ENCODE measurements around the gene NRXN3.
"Not testable (repeated sequence)": the region's sequence is repeated elsewhere in the genome, so short reads cannot be mapped to it uniquely, and the experiment has no call there.

NRXN3 gene

GRCh38 chr14:78968265-78968664 is 798.1 kb downstream of the NRXN3 start:
- DNase-seq, result no peak

GRCh38 chr14:78970677-78971076 is 800.5 kb downstream of the NRXN3 start:
- no peak for DNase-seq

GRCh38 chr14:78972440-78972839 is 802.3 kb downstream of the NRXN3 start:
- no peak for DNase-seq

- DNase-seq, result no peak
Measured at GRCh38 chr14:78974691-78975090, 804.5 kb downstream of the NRXN3 start.

- no peak for DNase-seq
Measured at GRCh38 chr14:78975734-78976133, 805.6 kb downstream of the NRXN3 start.

- no peak for DNase-seq
Measured at GRCh38 chr14:78978896-78979295, 808.7 kb downstream of the NRXN3 start.

GRCh38 chr14:78982551-78982950 is 812.4 kb downstream of the NRXN3 start:
- DNase-seq, result no peak

GRCh38 chr14:78983126-78983525 is 813.0 kb downstream of the NRXN3 start:
- DNase-seq, result no peak

- DNase-seq, result no peak
Measured at GRCh38 chr14:78985668-78986381, 815.7 kb downstream of the NRXN3 start.

- DNase-seq, result no peak
Measured at GRCh38 chr14:78986989-78987388, 816.8 kb downstream of the NRXN3 start.

GRCh38 chr14:78989221-78989620 is 819.0 kb downstream of the NRXN3 start:
- DNase-seq, result no peak

GRCh38 chr14:78992867-78993266 is 822.7 kb downstream of the NRXN3 start:
- DNase-seq, result no peak

- no peak for DNase-seq
Measured at GRCh38 chr14:78997811-78998210, 827.6 kb downstream of the NRXN3 start.

GRCh38 chr14:79009286-79009685 is 839.1 kb downstream of the NRXN3 start:
- no peak for DNase-seq

GRCh38 chr14:79011091-79011919 is 841.1 kb downstream of the NRXN3 start:
- DNase-seq, result peak; percentile 23

GRCh38 chr14:79011920-79012204 is 841.7 kb downstream of the NRXN3 start:
- DNase-seq, result no peak

- no peak for DNase-seq
Measured at GRCh38 chr14:79016828-79017505, 846.8 kb downstream of the NRXN3 start.

GRCh38 chr14:79017561-79017960 is 847.4 kb downstream of the NRXN3 start:
- DNase-seq, result no peak

- DNase-seq, result no peak
Measured at GRCh38 chr14:79018836-79019235, 848.7 kb downstream of the NRXN3 start.

GRCh38 chr14:79019898-79020297 is 849.7 kb downstream of the NRXN3 start:
- DNase-seq, result not testable (repeated sequence)

GRCh38 chr14:79021766-79022165 is 851.6 kb downstream of the NRXN3 start:
- DNase-seq, result no peak

GRCh38 chr14:79027138-79027537 is 857.0 kb downstream of the NRXN3 start:
- DNase-seq, result no peak

- DNase-seq, result no peak
Measured at GRCh38 chr14:79028281-79028680, 858.1 kb downstream of the NRXN3 start.

- no peak for DNase-seq
Measured at GRCh38 chr14:79036441-79036840, 866.3 kb downstream of the NRXN3 start.
